NCI-H146 treated with DMSO at 0.1 percent for 48 hours (cell line): ENCODE data around the gene RPS21.

Experiments used
- DNase-seq: peaks from one replicate; lab custom pipeline; 2025; ENCODE audit not compliant: unreplicated experiment; lab: John Stamatoyannopoulos, UW

RPS21 gene

GRCh38 chr20:62353289-62354030 is 33.4 kb upstream of the RPS21 start:
- DNase-seq = no peak

GRCh38 chr20:62354031-62354808 is 32.7 kb upstream of the RPS21 start:
- no peak for DNase-seq

GRCh38 chr20:62354811-62355341 is 32.0 kb upstream of the RPS21 start:
- DNase-seq = no peak

- DNase-seq = no peak
These were observed 31.4 kb upstream of the RPS21 start for GRCh38 chr20:62355516-62355877.

- no peak for DNase-seq
These were observed 30.9 kb upstream of the RPS21 start for GRCh38 chr20:62355878-62356588.

GRCh38 chr20:62356589-62357186 is 30.2 kb upstream of the RPS21 start:
- no peak for DNase-seq

GRCh38 chr20:62357187-62357667 is 29.7 kb upstream of the RPS21 start:
- no peak for DNase-seq

GRCh38 chr20:62357681-62358080 is 29.2 kb upstream of the RPS21 start:
- DNase-seq = no peak

GRCh38 chr20:62358171-62359042 is 28.5 kb upstream of the RPS21 start:
- DNase-seq = no peak

- no peak for DNase-seq
These were observed 27.8 kb upstream of the RPS21 start for GRCh38 chr20:62359043-62359490.

- DNase-seq = no peak
These were observed 27.3 kb upstream of the RPS21 start for GRCh38 chr20:62359491-62360121.

GRCh38 chr20:62360854-62361798 is 25.8 kb upstream of the RPS21 start:
- no peak for DNase-seq

- DNase-seq = no peak
These were observed 24.9 kb upstream of the RPS21 start for GRCh38 chr20:62361799-62362589.

GRCh38 chr20:62362590-62362940 is 24.3 kb upstream of the RPS21 start:
- no peak for DNase-seq

GRCh38 chr20:62362991-62363919 is 23.6 kb upstream of the RPS21 start:
- no peak for DNase-seq

- no peak for DNase-seq
These were observed 22.7 kb upstream of the RPS21 start for GRCh38 chr20:62363920-62364851.
